ENCODE results near the gene ZMYND15. TPM values are rescaled to one million over a fixed set of nuclear protein-coding genes. Genes with fewer than 3 reads are reported as not detected.
A peak's percentile ranks its signal among the peaks of the same experiment; 100 is the strongest.

The ZMYND15 gene
- polyA plus RNA-seq, 3 donors from 2014 or later: not detected

DNA sequence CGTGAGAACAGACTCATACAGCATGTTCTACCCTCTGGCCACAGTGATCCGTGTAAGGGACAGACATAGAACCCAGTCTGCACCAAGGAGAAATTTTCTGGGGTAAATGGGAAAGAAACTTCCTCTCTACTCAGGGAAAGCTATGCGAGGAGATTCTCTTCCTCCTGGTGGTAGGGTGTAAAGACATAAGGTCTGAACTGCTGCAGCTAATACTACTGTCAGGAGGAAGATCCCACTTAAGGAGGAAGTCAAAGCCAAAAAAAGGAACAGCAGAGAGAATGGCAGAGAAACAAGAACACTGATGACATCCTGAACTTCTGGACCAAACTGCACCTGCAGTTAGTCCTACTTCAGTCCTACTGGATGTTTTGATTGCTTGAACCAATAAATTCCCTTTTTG, 25.0 kb downstream of the ZMYND15 start:
- no peak for DNase-seq
- Mint-ChIP-seq H3K4me3 (no peak overlapping the region), H3K4me1 (no peaks in the 10 kb centered on the region), H3K27me3 (ENCODE audit: low read depth in 3 of 3) (peaks cover 2 to 3% (median 3%) of the 10 kb centered on the region in 3 donors), H3K9me3 (no peaks in the 10 kb centered on the region), H3K27ac (no peak overlapping the region), H3K36me3 (no peaks in the 10 kb centered on the region)

DNA sequence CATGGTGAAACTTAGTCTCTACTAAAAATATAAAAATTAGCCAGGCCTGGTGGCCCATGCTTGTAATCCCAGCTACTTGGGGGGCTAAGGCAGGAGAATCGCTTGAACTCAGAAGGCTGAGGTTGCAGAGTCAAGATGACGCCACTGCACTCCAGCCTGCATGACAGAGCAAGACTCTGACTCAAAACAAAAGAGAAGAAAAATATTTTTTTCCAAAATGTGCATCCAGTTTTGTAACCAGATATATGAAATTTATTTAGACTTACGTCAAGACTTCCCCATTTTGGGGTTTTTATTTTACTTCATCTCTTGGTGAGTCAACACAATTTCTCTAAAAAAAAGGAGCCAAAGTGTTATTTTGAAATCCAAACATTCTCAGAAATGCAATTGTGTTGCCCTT, 26.6 kb downstream of the ZMYND15 start:
- peaks cover 3% of the 10 kb centered on the region in 3 donors for H3K27me3 Mint-ChIP-seq (ENCODE audit: low read depth in 3 of 3)
- no peaks in the 10 kb centered on the region for H3K9me3 Mint-ChIP-seq
- no peak overlapping the region for H3K27ac Mint-ChIP-seq
- H3K36me3 Mint-ChIP-seq: no peaks in the 10 kb centered on the region
- H3K4me1 Mint-ChIP-seq: no peaks in the 10 kb centered on the region
- DNase-seq: no peak
- no peak overlapping the region for H3K4me3 Mint-ChIP-seq

DNA sequence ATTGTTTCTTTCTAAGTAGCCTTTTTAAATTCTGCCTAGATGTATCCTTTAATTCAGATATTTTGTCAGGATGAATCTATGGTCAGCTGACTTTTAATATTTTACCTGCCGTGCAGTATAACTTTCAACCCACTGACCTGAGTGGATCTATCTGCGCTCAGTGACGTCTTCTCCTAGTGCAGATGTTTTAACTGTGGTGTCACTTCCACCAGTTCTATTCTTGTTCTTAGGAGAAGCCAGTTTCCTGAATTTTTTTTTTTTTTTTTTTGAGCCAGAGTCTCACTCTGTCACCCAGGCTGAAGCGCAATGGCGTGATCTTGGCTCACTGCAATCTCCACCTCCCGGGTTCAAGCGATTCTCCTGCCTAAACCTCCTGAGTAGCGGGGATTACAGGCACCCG, 27.1 kb downstream of the ZMYND15 start:
- no peak overlapping the region for H3K27ac Mint-ChIP-seq
- H3K9me3 Mint-ChIP-seq: no peaks in the 10 kb centered on the region
- H3K36me3 Mint-ChIP-seq: no peaks in the 10 kb centered on the region
- H3K27me3 Mint-ChIP-seq (ENCODE audit: low read depth in 3 of 3): peaks cover 3 to 4% (median 3%) of the 10 kb centered on the region in 3 donors
- no peak for DNase-seq
- no peaks in the 10 kb centered on the region for H3K4me1 Mint-ChIP-seq
- H3K4me3 Mint-ChIP-seq: no peak overlapping the region

DNA sequence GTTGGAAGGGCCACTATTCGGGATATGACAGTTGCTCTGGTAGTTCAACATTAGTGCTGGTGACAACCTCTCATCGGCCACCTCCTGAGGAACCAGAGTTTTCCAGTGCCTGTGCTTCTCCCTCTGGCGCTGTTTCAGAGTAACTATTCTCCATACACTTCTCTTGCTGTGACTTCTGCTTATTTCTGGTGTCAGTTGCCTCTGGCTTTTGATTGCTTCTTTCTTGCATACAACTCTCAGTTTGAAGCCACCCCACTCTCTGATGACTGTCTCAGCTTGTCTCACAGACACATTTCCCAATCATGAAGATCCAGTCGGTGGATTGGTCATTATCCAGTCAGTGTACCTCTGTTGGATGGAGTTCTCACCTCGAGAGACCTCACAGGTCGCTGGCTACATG, 28.7 kb downstream of the ZMYND15 start:
- DNase-seq: no peak
- Mint-ChIP-seq H3K27ac (no peak overlapping the region), H3K9me3 (peaks cover 0 to 1% (median 0%) of the 10 kb centered on the region in 6 donors), H3K36me3 (no peaks in the 10 kb centered on the region), H3K27me3 (ENCODE audit: low read depth in 3 of 3) (peaks cover 3 to 6% (median 5%) of the 10 kb centered on the region in 3 donors), H3K4me1 (no peaks in the 10 kb centered on the region), H3K4me3 (no peak overlapping the region)

- DNase-seq: no peak
- H3K9me3 Mint-ChIP-seq: peaks cover 0 to 1% (median 0%) of the 10 kb centered on the region in 6 donors
- peaks cover 3 to 6% (median 5%) of the 10 kb centered on the region in 3 donors for H3K27me3 Mint-ChIP-seq (ENCODE audit: low read depth in 3 of 3)
- H3K36me3 Mint-ChIP-seq: no peaks in the 10 kb centered on the region
- H3K27ac Mint-ChIP-seq: no peak overlapping the region
- no peak overlapping the region for H3K4me3 Mint-ChIP-seq
- no peaks in the 10 kb centered on the region for H3K4me1 Mint-ChIP-seq
Observed at GRCh38 chr17:4769628-4770027, 30.0 kb downstream of the ZMYND15 start.

DNA sequence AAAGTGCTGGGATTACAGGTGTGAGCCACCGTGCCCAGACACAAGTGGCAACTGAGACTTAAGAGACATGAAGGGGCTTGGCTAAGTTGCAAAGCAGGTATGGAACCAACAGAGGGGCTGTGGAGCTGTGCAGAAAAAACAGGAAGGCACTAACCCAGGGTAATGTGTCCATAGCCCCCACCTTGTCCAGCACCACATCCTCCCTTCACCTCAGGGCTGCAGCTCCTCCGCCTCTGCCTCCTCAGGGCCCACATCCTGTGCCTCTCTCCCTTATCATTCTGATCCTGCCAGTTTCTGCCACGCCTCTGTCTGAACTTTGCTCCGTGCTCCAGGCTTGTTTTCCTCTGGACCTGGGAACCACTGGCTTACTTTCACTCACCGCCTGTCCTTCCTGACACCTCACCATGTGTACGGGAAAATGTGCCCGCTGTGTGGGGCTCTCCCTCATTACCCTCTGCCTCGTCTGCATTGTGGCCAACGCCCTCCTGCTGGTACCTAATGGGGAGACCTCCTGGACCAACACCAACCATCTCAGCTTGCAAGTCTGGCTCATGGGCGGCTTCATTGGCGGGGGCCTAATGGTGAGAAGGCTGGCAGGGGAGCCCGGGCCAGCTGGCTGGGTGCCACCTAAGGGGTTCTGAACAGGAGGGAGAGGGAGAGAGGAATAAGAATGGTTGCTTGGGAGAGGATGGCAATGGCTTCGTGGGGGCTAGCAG, 32.0 kb downstream of the ZMYND15 start, which contains the start of gene TM4SF5:
Gene TM4SF5, plus strand, starts transcription at position 368 of the 716 bp plus-strand sequence. Its CDS starts 37 bp downstream, at position 405.
- no peaks in the 10 kb centered on the region for H3K4me1 Mint-ChIP-seq
- no peaks in the 10 kb centered on the region for H3K36me3 Mint-ChIP-seq
- peaks cover 5 to 8% (median 6%) of the 10 kb centered on the region in 3 donors for H3K27me3 Mint-ChIP-seq (ENCODE audit: low read depth in 3 of 3)
- peaks cover 0 to 1% (median 0%) of the 10 kb centered on the region in 6 donors for H3K9me3 Mint-ChIP-seq
- no peak within 1 kb of the TSS for H3K4me3 Mint-ChIP-seq
- DNase-seq: no peak
- no peak within 1 kb of the TSS for H3K27ac Mint-ChIP-seq

GRCh38 chr17:4772235-4772613, 32.6 kb downstream of the ZMYND15 start:
- DNase-seq: no peak
- no peak overlapping the region for H3K27ac Mint-ChIP-seq
- H3K36me3 Mint-ChIP-seq: no peaks in the 10 kb centered on the region
- H3K4me1 Mint-ChIP-seq: no peaks in the 10 kb centered on the region
- peaks cover 5 to 8% (median 6%) of the 10 kb centered on the region in 3 donors for H3K27me3 Mint-ChIP-seq (ENCODE audit: low read depth in 3 of 3)
- no peak overlapping the region for H3K4me3 Mint-ChIP-seq
- peaks cover 0 to 1% (median 0%) of the 10 kb centered on the region in 6 donors for H3K9me3 Mint-ChIP-seq

GRCh38 chr17:4777969-4778760, 38.5 kb downstream of the ZMYND15 start:
- Mint-ChIP-seq H3K27me3 (ENCODE audit: low read depth in 3 of 3) (peaks cover 8 to 14% (median 10%) of the 10 kb centered on the region in 3 donors), H3K27ac (no peak overlapping the region), H3K36me3 (no peaks in the 10 kb centered on the region), H3K9me3 (no peaks in the 10 kb centered on the region), H3K4me1 (no peaks in the 10 kb centered on the region), H3K4me3 (no peak overlapping the region)
- DNase-seq: no peak

DNA sequence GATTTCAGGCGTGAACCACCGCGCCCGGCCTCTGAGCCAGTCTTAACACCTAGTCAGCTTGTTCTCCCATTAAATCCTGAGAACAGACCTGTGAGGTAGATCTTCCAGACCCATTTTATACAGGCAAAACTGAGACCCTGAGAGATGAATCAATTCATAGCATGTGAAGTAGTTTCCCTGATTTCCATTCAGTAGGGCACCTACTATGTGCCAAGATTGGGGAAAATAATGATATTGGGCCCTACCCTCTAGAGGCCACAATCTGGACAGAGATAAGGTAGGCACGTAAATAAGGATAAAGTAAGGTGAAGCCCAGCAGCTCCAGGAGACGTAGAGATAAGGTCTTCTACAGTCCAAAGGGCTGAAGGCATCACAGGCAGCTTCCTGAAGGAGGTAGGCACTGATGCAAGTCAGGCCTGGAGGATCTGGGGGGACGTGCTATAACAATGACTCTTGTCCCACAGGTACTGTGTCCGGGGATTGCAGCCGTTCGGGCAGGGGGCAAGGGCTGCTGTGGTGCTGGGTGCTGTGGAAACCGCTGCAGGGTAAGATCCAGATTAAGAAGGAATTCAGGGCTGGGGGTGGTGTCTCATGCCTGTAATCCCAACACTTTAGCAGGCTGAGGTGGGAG, 40.8 kb downstream of the ZMYND15 start:
- Mint-ChIP-seq H3K36me3 (no peaks in the 10 kb centered on the region), H3K9me3 (no peaks in the 10 kb centered on the region), H3K27me3 (ENCODE audit: low read depth in 3 of 3) (peaks cover 11 to 23% (median 22%) of the 10 kb centered on the region in 3 donors), H3K4me1 (no peaks in the 10 kb centered on the region), H3K4me3 (no peak overlapping the region), H3K27ac (no peak overlapping the region)
- no peak for DNase-seq

DNA sequence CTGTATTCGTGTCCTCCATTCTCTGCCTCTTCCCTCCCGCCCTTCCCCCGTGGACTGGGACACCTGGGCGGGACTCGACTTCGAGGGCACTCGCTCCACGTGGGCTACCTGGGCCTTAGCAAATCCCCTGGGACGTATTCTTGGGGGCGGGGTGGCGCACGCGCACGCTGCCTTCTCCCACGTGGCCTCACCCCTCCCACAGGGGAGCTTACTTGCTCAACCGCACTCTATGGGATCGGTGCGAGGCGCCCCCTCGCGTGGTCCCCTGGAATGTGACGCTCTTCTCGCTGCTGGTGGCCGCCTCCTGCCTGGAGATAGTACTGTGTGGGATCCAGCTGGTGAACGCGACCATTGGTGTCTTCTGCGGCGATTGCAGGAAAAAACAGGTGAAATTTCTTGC, 43.0 kb downstream of the ZMYND15 start:
- no peak for DNase-seq
- no peak overlapping the region for H3K27ac Mint-ChIP-seq
- H3K27me3 Mint-ChIP-seq (ENCODE audit: low read depth in 3 of 3): peaks cover 20 to 30% (median 22%) of the 10 kb centered on the region in 3 donors

GRCh38 chr17:4785311-4786105, 45.9 kb downstream of the ZMYND15 start:
- Mint-ChIP-seq H3K4me3 (peak overlapping the region in 1 of 5 donors; percentile 42), H3K36me3 (no peaks in the 10 kb centered on the region), H3K27ac (no peak overlapping the region), H3K4me1 (peaks cover 3 to 5% of the 10 kb centered on the region in 2 donors), H3K9me3 (no peaks in the 10 kb centered on the region), H3K27me3 (ENCODE audit: low read depth in 3 of 3) (peaks cover 25 to 30% (median 27%) of the 10 kb centered on the region in 3 donors)
- no peak for DNase-seq

More for the DNA sequence above, 43.0 kb downstream of the ZMYND15 start:
- H3K36me3 Mint-ChIP-seq: no peaks in the 10 kb centered on the region
- no peaks in the 10 kb centered on the region for H3K9me3 Mint-ChIP-seq
- no peak overlapping the region for H3K4me3 Mint-ChIP-seq
- no peaks in the 10 kb centered on the region for H3K4me1 Mint-ChIP-seq

- no peak for DNase-seq
- Mint-ChIP-seq H3K27me3 (ENCODE audit: low read depth in 3 of 3) (peaks cover 26 to 30% (median 27%) of the 10 kb centered on the region in 3 donors), H3K27ac (no peak within 1 kb of the TSS)
Observed at GRCh38 chr17:4786106-4786511, 46.5 kb downstream of the ZMYND15 start, which contains the start of gene VMO1. Gene VMO1 (minus strand): TSS chr17:4786364. CDS start chr17:4786352, 12 bp downstream.

GRCh38 chr17:4786516-4786915, 46.9 kb downstream of the ZMYND15 start:
- Mint-ChIP-seq H3K27me3 (ENCODE audit: low read depth in 3 of 3) (peaks cover 27 to 29% (median 29%) of the 10 kb centered on the region in 3 donors), H3K27ac (no peak overlapping the region), H3K4me3 (no peak overlapping the region), H3K36me3 (no peaks in the 10 kb centered on the region), H3K4me1 (peaks cover 10 to 13% of the 10 kb centered on the region in 2 donors), H3K9me3 (no peaks in the 10 kb centered on the region)
- DNase-seq: no peak

More at GRCh38 chr17:4786106-4786511, 46.5 kb downstream of the ZMYND15 start, which contains the start of gene VMO1:
- no peaks in the 10 kb centered on the region for H3K9me3 Mint-ChIP-seq
- H3K36me3 Mint-ChIP-seq: no peaks in the 10 kb centered on the region
- peak within 1 kb of the TSS in 2 of 5 donors; percentile 21 to 42 for H3K4me3 Mint-ChIP-seq
- H3K4me1 Mint-ChIP-seq: peaks cover 8 to 9% of the 10 kb centered on the region in 2 donors

Data from immature natural killer cell (primary cell).